Heart left ventricle (tissue), 16 donors: Measurements from ENCODE around the gene PCBD1. TPM values are rescaled to one million over a fixed set of nuclear protein-coding genes. Genes with fewer than 3 reads are reported as not detected.

Experiments used
- ATAC-seq, 4 donors: fragments of 200-7000 bp; cut with Tn5 transposase; one replicate each; pipeline ENCODE4 v1.9.1; 2020 to 2022; ENCODE audit warnings: moderate library complexity in 4 of 4, mild to moderate bottlenecking in 3 of 4, moderate number of reproducible peaks in 1 of 4
- DNase-seq, 5 donors: peaks; one replicate each; pipeline ENCODE4 v3.0.0-alpha.2; 2020
- H3K27ac ChIP-seq, 12 donors: fragments of 200-600 bp; sonication (generic) in 4 of 12; one replicate each; pipeline versions ENCODE4 v1.5.0 to v1.8.0; 2016 to 2022; ENCODE audit warnings: mild to moderate bottlenecking in 2 of 12
- H3K27me3 ChIP-seq, 9 donors: fragments of 200-600 bp; sonication (generic) in 2 of 9; one replicate each; pipeline versions ENCODE4 v1.5.1 to v1.8.0; 2016 to 2022; ENCODE audit warnings: mild to moderate bottlenecking in 3 of 9
- H3K36me3 ChIP-seq, 9 donors: fragments of 200-600 bp; sonication (generic) in 2 of 9; one replicate each; pipeline versions ENCODE4 v1.5.0 to v1.8.0; 2018 to 2022; ENCODE audit warnings: mild to moderate bottlenecking in 2 of 9
- H3K4me1 ChIP-seq, 12 donors: fragments of 200-600 bp; sonication (generic) in 4 of 12; one replicate each; pipeline versions ENCODE4 v1.5.0 to v1.8.0; 2016 to 2022; ENCODE audit warnings: mild to moderate bottlenecking in 3 of 12
- H3K4me3 ChIP-seq, 12 donors: fragments of 200-600 bp; sonication (generic) in 4 of 12; one replicate each; pipeline versions ENCODE4 v1.5.0 to v1.8.0; 2017 to 2022; ENCODE audit warnings: mild to moderate bottlenecking in 9 of 12, moderate library complexity in 4 of 12
- H3K9me3 ChIP-seq, 12 donors: fragments of 200-600 bp; sonication (generic) in 4 of 12; one replicate each; pipeline versions ENCODE4 v1.5.0 to v1.8.0; 2016 to 2022; ENCODE audit warnings: mild to moderate bottlenecking in 1 of 12
- POLR2A ChIP-seq, 2 donors: fragments of 450-650 bp; IDR thresholded peaks; one replicate each; pipeline ENCODE4 v1.6.1; 2017; ENCODE audit warnings: antibody characterized with exemption in 2 of 2, mild to moderate bottlenecking in 2 of 2, moderate library complexity in 2 of 2
- WGBS, 4 donors: extraction: QIAGEN DNeasy Blood & Tissue Kit in 2 of 4; methylation state at CpG; one replicate each; pipeline versions ENCODE4 v1.1.5 to v1.1.7; 2013 to 2018; 5-methylcytosine and 5-hydroxymethylcytosine counted together
- intact Hi-C, 10 donors: fragments of 100-400 bp; cut with DNase I; formaldehyde crosslinking; loops; one replicate each; pipeline versions ENCODE4 v1.11.1 to v1.14.2; 2022
- polyA plus RNA-seq, 2 donors: library from polyadenylated mRNA; stranded (reverse); fragments of 200-250 nt; gene quantifications; one replicate each; pipeline ENCODE4 v1.2.3, GENCODE V29; 2013
- total RNA-seq, 9 donors: library from RNA; depleted of rRNA in 2 of 9; stranded (reverse); fragments of >200 nt in 2 of 9; fragmentation: NEBNext Ultra II Directional in 3 of 9; extraction: Animal tissue kit (Norgen Biotek cat#: 25700) in 3 of 9; gene quantifications; one replicate each; pipeline versions ENCODE4 v1.1.0 to v1.2.4, GENCODE V29; 2016 to 2023
- TF ChIP-seq, protein P1 (sequence below), 12 donors: fragments of 200-600 bp; sonication (generic) in 4 of 12; IDR thresholded peaks; one replicate each; pipeline versions ENCODE4 v1.5.0 to v1.8.0; 2018 to 2022; ENCODE audit warnings: antibody characterized with exemption in 12 of 12, mild to moderate bottlenecking in 5 of 12
- donor health status: ischemic (EF 13 %, LVEDD 7.1; RV severe dilation, severe dysfunction).
- donor health status: healthy with polysubstance abuse.
- donor health status: DM: no; HTN: yes; CAD: no.
- donor health status: DM: no; HTN: no; CAD: no.
- donor health status: ischemic (EF 25% LVEDD 6.9; RV normal size, moderate dysfunction).
- donor health status: ischemic (EF 25% LVEDD 5.7; RV mildly dilated, moderate dysfunction).
- donor health status: healthy.
- donor health status: DM: yes; HTN: yes; CAD: no.
- donor health status: ischemic (EF 35%, LVEDD 5.7; RV mildly dilated, moderate dysfunction).
- donor health status: nonischemic (EF 11% LVEDD 7.7; RV severe dilation, severe dysfunction).
- donor health status: DM: yes; HTN: yes; CAD: no.
- donor health status: PGD.
- donor health status: ischemic (EF 29% LVEDD 5.4; RV normal size, mild dysfunction).
- donor health status: nonischemic (EF 23%, LVEDD 6.1; RV moderate dilation, normal function).

The PCBD1 gene
- total and polyA plus RNA-seq, 11 donors = 103 to 189 (median 144) TPM

- TF ChIP-seq POLR2A (IDR thresholded peaks at IDR 0.05) = no peak
- TF ChIP-seq, protein P1, sequence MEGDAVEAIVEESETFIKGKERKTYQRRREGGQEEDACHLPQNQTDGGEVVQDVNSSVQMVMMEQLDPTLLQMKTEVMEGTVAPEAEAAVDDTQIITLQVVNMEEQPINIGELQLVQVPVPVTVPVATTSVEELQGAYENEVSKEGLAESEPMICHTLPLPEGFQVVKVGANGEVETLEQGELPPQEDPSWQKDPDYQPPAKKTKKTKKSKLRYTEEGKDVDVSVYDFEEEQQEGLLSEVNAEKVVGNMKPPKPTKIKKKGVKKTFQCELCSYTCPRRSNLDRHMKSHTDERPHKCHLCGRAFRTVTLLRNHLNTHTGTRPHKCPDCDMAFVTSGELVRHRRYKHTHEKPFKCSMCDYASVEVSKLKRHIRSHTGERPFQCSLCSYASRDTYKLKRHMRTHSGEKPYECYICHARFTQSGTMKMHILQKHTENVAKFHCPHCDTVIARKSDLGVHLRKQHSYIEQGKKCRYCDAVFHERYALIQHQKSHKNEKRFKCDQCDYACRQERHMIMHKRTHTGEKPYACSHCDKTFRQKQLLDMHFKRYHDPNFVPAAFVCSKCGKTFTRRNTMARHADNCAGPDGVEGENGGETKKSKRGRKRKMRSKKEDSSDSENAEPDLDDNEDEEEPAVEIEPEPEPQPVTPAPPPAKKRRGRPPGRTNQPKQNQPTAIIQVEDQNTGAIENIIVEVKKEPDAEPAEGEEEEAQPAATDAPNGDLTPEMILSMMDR (IDR thresholded peaks at IDR 0.05) = no peak
- WGBS, 4 donors = 57 to 62% (median 60%) methylated on average over 5 of the region's 5 CpGs
- Histone ChIP-seq H3K27ac (no peak overlapping the region), H3K4me1 (peaks cover 0 to 4% (median 0%) of the 10 kb centered on the region in 12 donors), H3K27me3 (no peaks in the 10 kb centered on the region), H3K4me3 (no peak overlapping the region), H3K36me3 (peaks cover 0 to 97% (median 77%) of the 10 kb centered on the region in 9 donors), H3K9me3 (no peaks in the 10 kb centered on the region)
- DNase-seq (no peak), ATAC-seq (peak; percentile 85 to 94 (median 91))
- intact Hi-C loops = no loop called here
These were observed 29.6 kb downstream of the PCBD1 start for GRCh38 chr10:70858759-70859158.

GRCh38 chr10:70856454-70856853 is 31.9 kb downstream of the PCBD1 start:
- no peak for DNase-seq
- Histone ChIP-seq H3K27ac (no peak overlapping the region), H3K4me1 (peaks cover 0 to 6% (median 0%) of the 10 kb centered on the region in 12 donors), H3K9me3 (no peaks in the 10 kb centered on the region), H3K27me3 (no peaks in the 10 kb centered on the region), H3K4me3 (no peak overlapping the region), H3K36me3 (peaks cover 0 to 99% (median 88%) of the 10 kb centered on the region in 9 donors)
- ATAC-seq = no peak
- WGBS, 4 donors = 64 to 73% (median 69%) methylated on average over 2 of the region's 2 CpGs
- intact Hi-C loops = no loop called here
- TF ChIP-seq POLR2A (IDR thresholded peaks at IDR 0.05) = no peak
- TF ChIP-seq, protein P1 (IDR thresholded peaks at IDR 0.05) = no peak

- H3K36me3 ChIP-seq = peaks cover 0 to 82% (median 64%) of the 10 kb centered on the region in 9 donors
- H3K4me3 ChIP-seq = no peak overlapping the region
- DNase-seq (no peak), ATAC-seq (no peak)
- 86 to 91% (median 89%) methylated on average over 1 of the region's 1 CpG for WGBS, 4 donors
- intact Hi-C loops = no loop called here
- no peaks in the 10 kb centered on the region for H3K9me3 ChIP-seq
- H3K4me1 ChIP-seq = peaks cover 0 to 11% (median 0%) of the 10 kb centered on the region in 12 donors
- no peak for TF ChIP-seq POLR2A (IDR thresholded peaks at IDR 0.05)
- TF ChIP-seq, protein P1 (IDR thresholded peaks at IDR 0.05) = no peak
- H3K27me3 ChIP-seq = no peaks in the 10 kb centered on the region
- H3K27ac ChIP-seq = no peak overlapping the region
These were observed 34.9 kb downstream of the PCBD1 start for GRCh38 chr10:70853457-70853856.

- ATAC-seq (no peak), DNase-seq (no peak)
- Histone ChIP-seq H3K27ac (no peak overlapping the region), H3K27me3 (no peaks in the 10 kb centered on the region), H3K4me3 (no peak overlapping the region), H3K4me1 (peaks cover 0 to 11% (median 0%) of the 10 kb centered on the region in 12 donors), H3K36me3 (peaks cover 0 to 78% (median 59%) of the 10 kb centered on the region in 9 donors), H3K9me3 (no peaks in the 10 kb centered on the region)
- no peak for TF ChIP-seq POLR2A (IDR thresholded peaks at IDR 0.05)
- TF ChIP-seq, protein P1 (IDR thresholded peaks at IDR 0.05) = no peak
- intact Hi-C loops = no loop called here
- WGBS, 4 donors = 93 to 98% (median 96%) methylated on average over 4 of the region's 4 CpGs
These were observed 35.3 kb downstream of the PCBD1 start for GRCh38 chr10:70853038-70853437.
